ENCODE measurements around the gene SUPT3H.

The SUPT3H gene

DNA sequence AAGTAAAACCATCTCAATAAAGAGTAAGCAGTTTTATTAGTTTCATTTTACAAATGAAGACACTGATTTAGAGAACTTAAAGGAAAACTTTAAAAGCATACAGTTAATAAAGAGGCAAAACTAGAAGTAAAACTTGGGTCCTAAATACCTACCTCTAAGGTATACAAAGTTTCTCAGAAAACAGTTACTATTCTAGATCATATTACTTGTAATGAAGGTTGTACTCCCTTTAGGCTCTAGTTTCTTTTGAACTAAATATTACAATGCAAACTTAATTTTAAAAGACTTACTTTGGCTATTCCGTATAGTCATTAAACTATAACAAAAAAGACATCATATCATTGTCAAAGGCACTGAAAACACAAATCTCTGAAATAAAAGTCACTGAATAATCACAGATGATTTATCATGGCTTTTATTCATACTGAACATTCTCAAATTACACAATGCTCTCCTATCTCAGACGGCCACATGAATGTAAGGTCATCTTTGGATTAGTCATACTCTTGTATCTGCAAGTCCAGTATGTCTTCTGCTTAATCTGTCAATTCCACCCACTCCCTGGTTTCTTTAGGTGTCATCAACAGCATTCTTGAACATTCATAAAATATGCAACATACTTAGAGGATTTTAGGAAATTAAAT, 411.2 kb downstream of the SUPT3H start:
- TF ChIP-seq ZFX (IDR thresholded peaks at IDR 0.05), result no peak
- TF ChIP-seq, protein P1, sequence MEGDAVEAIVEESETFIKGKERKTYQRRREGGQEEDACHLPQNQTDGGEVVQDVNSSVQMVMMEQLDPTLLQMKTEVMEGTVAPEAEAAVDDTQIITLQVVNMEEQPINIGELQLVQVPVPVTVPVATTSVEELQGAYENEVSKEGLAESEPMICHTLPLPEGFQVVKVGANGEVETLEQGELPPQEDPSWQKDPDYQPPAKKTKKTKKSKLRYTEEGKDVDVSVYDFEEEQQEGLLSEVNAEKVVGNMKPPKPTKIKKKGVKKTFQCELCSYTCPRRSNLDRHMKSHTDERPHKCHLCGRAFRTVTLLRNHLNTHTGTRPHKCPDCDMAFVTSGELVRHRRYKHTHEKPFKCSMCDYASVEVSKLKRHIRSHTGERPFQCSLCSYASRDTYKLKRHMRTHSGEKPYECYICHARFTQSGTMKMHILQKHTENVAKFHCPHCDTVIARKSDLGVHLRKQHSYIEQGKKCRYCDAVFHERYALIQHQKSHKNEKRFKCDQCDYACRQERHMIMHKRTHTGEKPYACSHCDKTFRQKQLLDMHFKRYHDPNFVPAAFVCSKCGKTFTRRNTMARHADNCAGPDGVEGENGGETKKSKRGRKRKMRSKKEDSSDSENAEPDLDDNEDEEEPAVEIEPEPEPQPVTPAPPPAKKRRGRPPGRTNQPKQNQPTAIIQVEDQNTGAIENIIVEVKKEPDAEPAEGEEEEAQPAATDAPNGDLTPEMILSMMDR (conservative IDR thresholded peaks at IDR 0.05), result no peak
- no peak overlapping the region for H3K27ac ChIP-seq

DNA sequence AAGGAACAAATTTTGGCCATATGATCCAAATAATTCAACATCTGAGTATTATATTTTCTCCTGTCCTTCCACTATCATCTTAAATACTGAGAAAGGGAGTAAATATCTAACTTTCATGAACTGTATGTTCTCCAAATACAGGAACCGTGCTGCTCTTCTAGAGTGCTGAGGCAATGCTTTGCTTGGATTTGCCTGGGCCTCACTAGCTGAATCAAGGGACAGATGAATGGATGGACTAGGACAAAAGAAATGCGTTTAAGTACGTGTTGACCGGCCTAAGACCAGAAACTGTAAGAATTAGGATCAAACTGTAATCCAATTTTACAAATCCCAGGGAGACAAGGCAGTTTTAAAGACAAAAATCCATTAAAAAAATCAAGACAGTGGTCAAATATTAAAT, 412.0 kb downstream of the SUPT3H start:
- no peak for TF ChIP-seq ZFX (IDR thresholded peaks at IDR 0.05)
- TF ChIP-seq, protein P1 (conservative IDR thresholded peaks at IDR 0.05), result no peak
- no peak overlapping the region for H3K27ac ChIP-seq

DNA sequence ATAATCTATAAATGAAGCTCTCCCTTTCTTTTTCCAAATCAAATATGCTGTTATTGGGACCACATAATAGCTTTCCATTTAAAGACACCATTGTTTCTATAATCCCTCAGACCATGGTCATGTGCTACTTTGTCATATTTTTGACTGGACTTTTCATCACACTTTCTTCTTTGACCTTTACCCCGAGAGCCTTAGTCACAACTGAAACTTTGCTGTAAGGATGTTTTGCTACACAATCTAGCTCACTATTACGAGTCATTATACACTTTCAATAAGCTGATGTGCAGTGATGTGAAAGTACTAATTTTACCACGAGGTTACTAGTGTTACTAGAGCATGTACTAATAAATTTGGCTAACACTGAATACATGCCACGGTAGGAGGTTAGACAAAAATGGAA, 416.8 kb downstream of the SUPT3H start:
- TF ChIP-seq, protein P1 (conservative IDR thresholded peaks at IDR 0.05), result no peak
- no peak for TF ChIP-seq ZFX (IDR thresholded peaks at IDR 0.05)
- H3K27ac ChIP-seq, result no peak overlapping the region

DNA sequence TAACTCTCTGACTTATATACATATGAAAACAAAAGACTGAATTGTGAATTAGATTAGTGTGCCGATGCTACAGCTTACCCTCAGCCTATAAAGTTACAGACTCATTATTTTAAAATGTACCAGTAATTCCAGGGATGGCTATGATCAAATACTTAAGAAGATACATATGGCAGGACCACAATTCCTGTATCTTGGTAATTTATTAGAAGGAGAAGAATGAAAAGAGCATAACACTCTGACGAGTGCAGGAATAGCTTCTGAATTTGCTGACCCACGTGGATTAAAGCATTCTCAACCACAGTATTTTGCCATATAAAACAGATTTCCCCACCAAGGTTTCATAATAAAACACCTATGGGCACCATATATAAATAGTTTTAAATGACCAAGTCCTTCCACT, 418.1 kb downstream of the SUPT3H start:
- no peak for TF ChIP-seq ZFX (IDR thresholded peaks at IDR 0.05)
- TF ChIP-seq, protein P1 (conservative IDR thresholded peaks at IDR 0.05), result no peak
- H3K27ac ChIP-seq, result no peak overlapping the region

DNA sequence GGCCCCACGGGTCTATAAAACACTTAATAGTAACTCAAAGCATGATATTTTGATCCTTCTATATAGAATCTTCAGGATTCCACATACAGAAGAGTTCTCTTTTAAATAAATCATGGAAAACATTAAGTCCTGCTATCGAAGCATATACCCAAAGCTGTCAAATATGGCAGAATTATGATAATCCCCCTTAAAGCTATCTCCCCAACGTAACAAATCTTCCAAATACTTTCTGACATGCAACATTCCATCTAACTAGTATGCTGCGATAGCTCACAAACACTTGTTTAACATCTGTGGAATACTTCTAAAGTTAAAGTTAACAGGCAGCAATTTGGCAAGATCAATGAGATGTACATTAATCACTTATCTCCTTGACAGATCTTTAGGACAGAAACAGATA, 420.6 kb downstream of the SUPT3H start:
- TF ChIP-seq, protein P1 (conservative IDR thresholded peaks at IDR 0.05), result no peak
- no peak for TF ChIP-seq ZFX (IDR thresholded peaks at IDR 0.05)
- H3K27ac ChIP-seq, result no peak overlapping the region

DNA sequence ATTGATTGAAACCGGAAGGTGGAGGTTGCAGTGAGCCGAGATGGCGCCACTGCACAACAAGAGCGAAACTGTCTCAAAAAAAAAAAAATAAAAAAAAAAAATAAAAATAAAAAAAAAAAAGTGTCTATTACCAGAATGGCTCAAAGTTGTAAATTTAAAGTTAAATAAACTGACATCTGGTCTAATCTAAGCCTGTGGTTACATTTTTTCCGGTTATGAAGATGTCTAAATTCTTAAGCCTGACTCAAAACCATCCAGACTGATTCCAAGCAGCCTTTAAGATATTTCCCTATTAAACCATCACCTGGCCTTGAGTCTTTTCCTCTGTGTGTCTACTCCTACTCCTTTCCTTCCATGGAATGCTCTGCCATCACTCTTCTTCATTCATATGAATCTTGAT, 421.3 kb downstream of the SUPT3H start:
- TF ChIP-seq, protein P1 (conservative IDR thresholded peaks at IDR 0.05), result no peak
- no peak for TF ChIP-seq ZFX (IDR thresholded peaks at IDR 0.05)
- H3K27ac ChIP-seq, result no peak overlapping the region

DNA sequence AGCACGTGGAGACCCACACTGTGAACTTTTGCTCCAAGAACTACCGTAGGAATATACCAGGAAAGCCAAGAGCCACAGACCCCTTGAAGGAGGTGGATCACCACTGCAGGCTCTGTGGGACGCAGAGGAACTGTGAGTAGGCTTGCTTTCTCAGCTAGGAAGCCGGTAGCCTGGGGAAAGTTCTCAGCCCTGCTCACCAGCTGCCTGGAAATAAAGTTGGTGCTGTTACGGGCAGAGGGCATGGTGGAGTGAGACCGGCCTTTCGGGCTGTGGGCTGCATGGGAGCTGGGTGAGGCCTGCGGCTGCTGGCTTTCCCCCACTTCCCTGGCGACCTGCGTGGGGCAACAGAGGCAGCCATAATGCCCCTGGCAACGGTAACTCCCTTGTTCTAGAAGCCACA, 422.6 kb downstream of the SUPT3H start:
- H3K27ac ChIP-seq, result no peak overlapping the region
- TF ChIP-seq, protein P1 (conservative IDR thresholded peaks at IDR 0.05), result no peak
- no peak for TF ChIP-seq ZFX (IDR thresholded peaks at IDR 0.05)
